Neural cell (in vitro differentiated cells): ENCODE data around the gene KITLG. TPM values are rescaled to one million over a fixed set of nuclear protein-coding genes. Genes with fewer than 3 reads are reported as not detected.

Experiments
- H2AFZ ChIP-seq: fragments of 200-600, 300-800 bp; sonication (generic), shearing (Covaris generic); 2 replicates; pipeline ENCODE4 v1.6.0; 2014; ENCODE audit warnings: low read depth, mild to moderate bottlenecking, antibody characterized with exemption, low read length, moderate library complexity
- H3F3A ChIP-seq: fragments of 200-600 bp; shearing (Covaris generic); 2 replicates; pipeline ENCODE4 v1.6.1; 2016; ENCODE audit warnings: mild to moderate bottlenecking, moderate library complexity, mixed read lengths, antibody characterized with exemption, low read length; ENCODE audit not compliant: insufficient read depth, poor library complexity, severe bottlenecking
- H3K27ac ChIP-seq: fragments of 200-600, 300-800 bp; sonication (generic), shearing (Covaris generic); 2 replicates; pipeline ENCODE4 v1.5.1; 2014; ENCODE audit warnings: mild to moderate bottlenecking, low read length, moderate library complexity
- H3K27me3 ChIP-seq: fragments of 300-800, 200-600 bp; sonication (generic), shearing (Covaris generic); 2 replicates; pipeline ENCODE4 v1.6.0; 2014; ENCODE audit warnings: mild to moderate bottlenecking, low read depth, low read length, moderate library complexity; ENCODE audit not compliant: insufficient read depth
- H3K36me3 ChIP-seq: fragments of 300-800, 200-600 bp; sonication (generic), shearing (Covaris generic); 2 replicates; pipeline ENCODE4 v1.5.1; 2014; ENCODE audit warnings: mild to moderate bottlenecking, antibody characterized with exemption, low read length, moderate library complexity; ENCODE audit not compliant: insufficient read depth
- H3K4me2 ChIP-seq: fragments of 300-800, 200-600 bp; sonication (generic), shearing (Covaris generic); 2 replicates; pipeline ENCODE4 v1.6.0; 2014; ENCODE audit warnings: mild to moderate bottlenecking, low read length
- H3K4me3 ChIP-seq: fragments of 300-800, 200-600 bp; sonication (generic), shearing (Covaris generic); 2 replicates; pipeline ENCODE4 v1.5.1; 2014; ENCODE audit warnings: mild to moderate bottlenecking, low read length, moderate library complexity
- H3K79me2 ChIP-seq: fragments of 200-600 bp; shearing (Covaris generic); replicated peaks from 2 replicates; pipeline ENCODE4 v1.6.0; 2014; ENCODE audit warnings: mild to moderate bottlenecking, low read length, moderate library complexity; ENCODE audit not compliant: insufficient read depth
- H3K9ac ChIP-seq: fragments of 300-800, 200-600 bp; sonication (generic), shearing (Covaris generic); 2 replicates; pipeline ENCODE4 v1.6.1; 2016; ENCODE audit warnings: mild to moderate bottlenecking, low read length, mixed read lengths
- H3K9me2 ChIP-seq: fragments of 200-600 bp; shearing (Covaris generic); 2 replicates; pipeline ENCODE4 v1.6.1; 2016; ENCODE audit warnings: mild to moderate bottlenecking, low read length, mixed read lengths; ENCODE audit not compliant: insufficient read depth
- H3K9me3 ChIP-seq: fragments of 200-600, 300-800 bp; sonication (generic), shearing (Covaris generic); 2 replicates; pipeline ENCODE4 v1.6.1; 2016; ENCODE audit warnings: mild to moderate bottlenecking, mixed run types, low read length, moderate library complexity, mixed read lengths
- H4K20me1 ChIP-seq: fragments of 200-600 bp; shearing (Covaris generic); 2 replicates; pipeline ENCODE4 v1.6.1; 2016; ENCODE audit warnings: mild to moderate bottlenecking, mixed run types; ENCODE audit not compliant: insufficient read depth
- EP300 ChIP-seq: fragments of 450-650 bp; conservative IDR thresholded peaks from 2 replicates; pipeline ENCODE4 v1.6.1; 2014; ENCODE audit warnings: antibody characterized with exemption, mild to moderate bottlenecking, moderate library complexity; ENCODE audit not compliant: poor library complexity, severe bottlenecking
- EZH2 ChIP-seq: fragments of 200-600, 300-800 bp; shearing (Covaris generic), sonication (generic); IDR thresholded peaks from 2 replicates; pipeline ENCODE4 v1.6.1; 2014; ENCODE audit warnings: antibody characterized with exemption, low read length, borderline replicate concordance, mild to moderate bottlenecking; ENCODE audit not compliant: insufficient read depth, poor library complexity, severe bottlenecking
- MXI1 ChIP-seq: fragments of 450-650 bp; conservative IDR thresholded peaks from 2 replicates; pipeline ENCODE4 v1.6.1; 2014; ENCODE audit warnings: antibody characterized with exemption, mild to moderate bottlenecking; ENCODE audit not compliant: poor library complexity, severe bottlenecking
- POLR2AphosphoS5 ChIP-seq: IDR thresholded peaks from 2 replicates; pipeline ENCODE4 v1.6.1; 2012
- RAD21 ChIP-seq: fragments of 450-650 bp; conservative IDR thresholded peaks from 2 replicates; pipeline ENCODE4 v1.6.1; 2014; ENCODE audit warnings: antibody characterized with exemption, mild to moderate bottlenecking, moderate library complexity
- SMC3 ChIP-seq: fragments of 450-650 bp; conservative IDR thresholded peaks from 2 replicates; pipeline ENCODE4 v1.6.1; 2014; ENCODE audit warnings: antibody characterized with exemption, mild to moderate bottlenecking, moderate library complexity; ENCODE audit not compliant: poor library complexity
- TAF1 ChIP-seq: IDR thresholded peaks from 2 replicates; pipeline ENCODE4 v1.6.1; 2012; ENCODE audit warnings: low read depth
- polyA plus RNA-seq: library from polyadenylated mRNA; depleted of rRNA; stranded (reverse); fragments of >200 nt; gene quantifications from 2 replicates; pipeline ENCODE4 v1.2.3, GENCODE V29; 2014
- TF ChIP-seq, protein P1 (sequence below): fragments of 450-650 bp; IDR thresholded peaks from 2 replicates; pipeline ENCODE4 v1.5.1; 2014; ENCODE audit warnings: antibody characterized with exemption, mild to moderate bottlenecking, moderate library complexity; ENCODE audit not compliant: poor library complexity, severe bottlenecking
- TF ChIP-seq, protein P2 (sequence below): IDR thresholded peaks from 2 replicates; pipeline ENCODE4 v1.6.1; 2012; ENCODE audit warnings: borderline replicate concordance

Gene KITLG
- polyA plus RNA-seq, 1 donor from 2014 or later, result 6.2 TPM

GRCh38 chr12:88617352-88617751 is 37.1 kb upstream of the KITLG start:
- Histone ChIP-seq H3K4me3 (no peak overlapping the region), H4K20me1 (no peaks in the 10 kb centered on the region), H3K9me3 (no peaks in the 10 kb centered on the region), H3K9ac (no peak overlapping the region), H3K4me2 (no peak overlapping the region), H3K79me2 (no peaks in the 10 kb centered on the region), H3K27ac (no peak overlapping the region), H3K27me3 (no peaks in the 10 kb centered on the region), H3K36me3 (no peaks in the 10 kb centered on the region), H3K9me2 (no peaks in the 10 kb centered on the region), H2AFZ (no peak overlapping the region), H3F3A (no peaks in the 10 kb centered on the region)
- TF ChIP-seq, protein P1, sequence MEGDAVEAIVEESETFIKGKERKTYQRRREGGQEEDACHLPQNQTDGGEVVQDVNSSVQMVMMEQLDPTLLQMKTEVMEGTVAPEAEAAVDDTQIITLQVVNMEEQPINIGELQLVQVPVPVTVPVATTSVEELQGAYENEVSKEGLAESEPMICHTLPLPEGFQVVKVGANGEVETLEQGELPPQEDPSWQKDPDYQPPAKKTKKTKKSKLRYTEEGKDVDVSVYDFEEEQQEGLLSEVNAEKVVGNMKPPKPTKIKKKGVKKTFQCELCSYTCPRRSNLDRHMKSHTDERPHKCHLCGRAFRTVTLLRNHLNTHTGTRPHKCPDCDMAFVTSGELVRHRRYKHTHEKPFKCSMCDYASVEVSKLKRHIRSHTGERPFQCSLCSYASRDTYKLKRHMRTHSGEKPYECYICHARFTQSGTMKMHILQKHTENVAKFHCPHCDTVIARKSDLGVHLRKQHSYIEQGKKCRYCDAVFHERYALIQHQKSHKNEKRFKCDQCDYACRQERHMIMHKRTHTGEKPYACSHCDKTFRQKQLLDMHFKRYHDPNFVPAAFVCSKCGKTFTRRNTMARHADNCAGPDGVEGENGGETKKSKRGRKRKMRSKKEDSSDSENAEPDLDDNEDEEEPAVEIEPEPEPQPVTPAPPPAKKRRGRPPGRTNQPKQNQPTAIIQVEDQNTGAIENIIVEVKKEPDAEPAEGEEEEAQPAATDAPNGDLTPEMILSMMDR, result no peak
- TF ChIP-seq SMC3, result no peak
- no peak for TF ChIP-seq TAF1
- TF ChIP-seq POLR2AphosphoS5, result no peak

DNA sequence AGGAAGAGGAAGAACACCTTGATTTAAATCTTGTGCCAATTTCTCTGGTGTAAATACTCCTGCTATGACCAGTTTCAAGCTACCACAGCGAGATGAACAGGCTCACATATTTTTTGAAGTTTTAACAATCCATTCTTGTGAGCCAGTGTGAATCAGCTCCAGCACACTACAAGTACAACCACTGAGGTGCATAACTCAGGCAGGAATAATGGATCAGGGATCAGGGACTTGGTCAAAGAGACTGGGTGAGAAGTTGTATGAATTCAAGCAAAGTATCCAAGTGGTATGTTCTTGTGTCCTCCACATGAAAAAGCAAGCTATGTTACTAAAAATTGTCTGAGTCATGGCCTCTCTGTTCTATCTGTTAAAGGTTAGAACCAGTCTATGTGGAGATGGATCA is 35.2 kb upstream of the KITLG start:
- Histone ChIP-seq H3K27me3 (no peaks in the 10 kb centered on the region), H3K4me3 (no peak overlapping the region), H3K79me2 (no peaks in the 10 kb centered on the region), H3K9me3 (no peaks in the 10 kb centered on the region), H2AFZ (no peak overlapping the region), H3K9ac (no peak overlapping the region), H3F3A (no peaks in the 10 kb centered on the region), H4K20me1 (no peaks in the 10 kb centered on the region), H3K27ac (no peak overlapping the region), H3K36me3 (no peaks in the 10 kb centered on the region), H3K9me2 (no peaks in the 10 kb centered on the region), H3K4me2 (no peak overlapping the region)
- TF ChIP-seq, protein P1, result no peak
- TF ChIP-seq MXI1 (no peak), SMC3 (no peak), RAD21 (no peak), POLR2AphosphoS5 (no peak), EP300 (no peak), EZH2 (no peak), TAF1 (no peak)
- TF ChIP-seq, protein P2, sequence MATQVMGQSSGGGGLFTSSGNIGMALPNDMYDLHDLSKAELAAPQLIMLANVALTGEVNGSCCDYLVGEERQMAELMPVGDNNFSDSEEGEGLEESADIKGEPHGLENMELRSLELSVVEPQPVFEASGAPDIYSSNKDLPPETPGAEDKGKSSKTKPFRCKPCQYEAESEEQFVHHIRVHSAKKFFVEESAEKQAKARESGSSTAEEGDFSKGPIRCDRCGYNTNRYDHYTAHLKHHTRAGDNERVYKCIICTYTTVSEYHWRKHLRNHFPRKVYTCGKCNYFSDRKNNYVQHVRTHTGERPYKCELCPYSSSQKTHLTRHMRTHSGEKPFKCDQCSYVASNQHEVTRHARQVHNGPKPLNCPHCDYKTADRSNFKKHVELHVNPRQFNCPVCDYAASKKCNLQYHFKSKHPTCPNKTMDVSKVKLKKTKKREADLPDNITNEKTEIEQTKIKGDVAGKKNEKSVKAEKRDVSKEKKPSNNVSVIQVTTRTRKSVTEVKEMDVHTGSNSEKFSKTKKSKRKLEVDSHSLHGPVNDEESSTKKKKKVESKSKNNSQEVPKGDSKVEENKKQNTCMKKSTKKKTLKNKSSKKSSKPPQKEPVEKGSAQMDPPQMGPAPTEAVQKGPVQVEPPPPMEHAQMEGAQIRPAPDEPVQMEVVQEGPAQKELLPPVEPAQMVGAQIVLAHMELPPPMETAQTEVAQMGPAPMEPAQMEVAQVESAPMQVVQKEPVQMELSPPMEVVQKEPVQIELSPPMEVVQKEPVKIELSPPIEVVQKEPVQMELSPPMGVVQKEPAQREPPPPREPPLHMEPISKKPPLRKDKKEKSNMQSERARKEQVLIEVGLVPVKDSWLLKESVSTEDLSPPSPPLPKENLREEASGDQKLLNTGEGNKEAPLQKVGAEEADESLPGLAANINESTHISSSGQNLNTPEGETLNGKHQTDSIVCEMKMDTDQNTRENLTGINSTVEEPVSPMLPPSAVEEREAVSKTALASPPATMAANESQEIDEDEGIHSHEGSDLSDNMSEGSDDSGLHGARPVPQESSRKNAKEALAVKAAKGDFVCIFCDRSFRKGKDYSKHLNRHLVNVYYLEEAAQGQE, result no peak
